ENCODE results near the gene C10orf90.

C10orf90 gene

DNA sequence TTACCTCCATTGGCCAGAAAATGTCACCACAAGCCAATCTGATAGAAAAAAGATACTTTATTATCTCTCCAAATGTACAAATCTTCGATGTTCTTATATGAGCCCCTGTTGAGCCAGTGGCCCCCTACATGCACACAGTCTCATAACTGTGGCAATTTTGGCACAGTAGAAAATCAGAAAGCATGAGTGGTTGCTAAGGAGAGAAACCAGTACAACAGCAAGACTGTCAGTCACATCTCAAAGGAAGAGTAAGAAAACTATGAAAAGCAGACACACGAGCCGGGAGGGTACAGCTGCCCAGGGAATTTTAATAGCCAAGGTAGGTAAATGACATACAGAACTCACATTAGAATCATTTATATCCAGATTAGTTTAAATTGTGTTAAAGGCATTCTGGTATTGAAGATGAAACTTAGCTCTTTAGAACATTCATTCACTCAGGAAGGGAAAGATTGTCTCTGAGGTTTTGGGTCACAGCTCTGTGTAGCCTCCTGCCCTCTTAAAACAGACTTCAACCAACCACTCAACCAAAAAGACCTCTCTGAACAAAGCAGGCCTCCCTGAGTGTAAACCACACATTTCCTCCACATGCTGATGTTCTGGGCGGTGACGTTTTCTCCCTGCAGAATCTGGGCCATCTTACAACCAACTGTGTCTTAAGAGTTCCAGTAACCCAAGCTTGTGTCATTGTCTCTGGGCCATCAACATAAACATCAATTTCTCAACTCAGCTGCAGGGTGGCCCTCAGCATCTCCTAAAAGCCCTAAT lies 201.4 kb downstream of the C10orf90 start:
- H3K27ac ChIP-seq (replicated peaks; ENCODE audit: low read length) = no peak overlapping the region
- no peak for DNase-seq (ENCODE audit: low spot score)
- H4K91ac ChIP-seq (ENCODE audit: low read depth, low read length, poor library complexity) = no peak overlapping the region
- H3K4me1 ChIP-seq (ENCODE audit: control insufficient read depth in 2 of 2, insufficient read depth in 1 of 2, low read depth in 1 of 2, low read length in 2 of 2) = peaks cover 0 to 3% of the 10 kb centered on the region in 2 donors
- no peak overlapping the region for H3K14ac ChIP-seq (ENCODE audit: low read length)
- no peak overlapping the region for H2BK12ac ChIP-seq (ENCODE audit: low read length)
- no CpG with 5 or more reads among the region's 5 CpGs for WGBS, 2 donors (ENCODE audit: extremely low coverage in 2 of 2, insufficient read length in 2 of 2, insufficient replicate concordance in 1 of 2)
- no peaks in the 10 kb centered on the region for H3K36me3 ChIP-seq (replicated peaks in 1 of 2; ENCODE audit: control insufficient read depth in 2 of 2, insufficient read depth in 2 of 2, low read length in 2 of 2)
- H3K9me3 ChIP-seq (replicated peaks in 1 of 2; ENCODE audit: control insufficient read depth in 2 of 2, insufficient read depth in 1 of 2, low read depth in 1 of 2, low read length in 2 of 2) = peaks cover 0 to 3% of the 10 kb centered on the region in 2 donors
- H3K27me3 ChIP-seq (ENCODE audit: control insufficient read depth in 3 of 3, insufficient read depth in 3 of 3, low read depth in 1 of 3, low read length in 3 of 3) = no peaks in the 10 kb centered on the region
- H2AK5ac ChIP-seq (ENCODE audit: low read depth, low read length) = no peak overlapping the region
- H2BK15ac ChIP-seq (ENCODE audit: low read length) = no peak overlapping the region
- no peaks in the 10 kb centered on the region for H3K79me1 ChIP-seq (ENCODE audit: low read depth, low read length)
- H2BK5ac ChIP-seq (ENCODE audit: low read length) = no peak overlapping the region
- H3K9ac ChIP-seq (ENCODE audit: low read depth, low read length, poor library complexity) = no peak overlapping the region
- H4K8ac ChIP-seq (ENCODE audit: low read depth, low read length) = no peak overlapping the region
- H3K4me3 ChIP-seq (ENCODE audit: low read length in 2 of 2) = no peak overlapping the region
- H3K23ac ChIP-seq (ENCODE audit: low read depth, low read length, poor library complexity) = no peak overlapping the region
- no peak overlapping the region for H3K4me2 ChIP-seq (ENCODE audit: insufficient read depth, low read length, poor library complexity, severe bottlenecking)
- H3K4ac ChIP-seq (ENCODE audit: low read length) = no peak overlapping the region
- no peak overlapping the region for H2BK120ac ChIP-seq (ENCODE audit: low read depth, low read length)
- no peak overlapping the region for H2AFZ ChIP-seq (ENCODE audit: low read length)
- no peak overlapping the region for H3K18ac ChIP-seq (ENCODE audit: low read length)

DNA sequence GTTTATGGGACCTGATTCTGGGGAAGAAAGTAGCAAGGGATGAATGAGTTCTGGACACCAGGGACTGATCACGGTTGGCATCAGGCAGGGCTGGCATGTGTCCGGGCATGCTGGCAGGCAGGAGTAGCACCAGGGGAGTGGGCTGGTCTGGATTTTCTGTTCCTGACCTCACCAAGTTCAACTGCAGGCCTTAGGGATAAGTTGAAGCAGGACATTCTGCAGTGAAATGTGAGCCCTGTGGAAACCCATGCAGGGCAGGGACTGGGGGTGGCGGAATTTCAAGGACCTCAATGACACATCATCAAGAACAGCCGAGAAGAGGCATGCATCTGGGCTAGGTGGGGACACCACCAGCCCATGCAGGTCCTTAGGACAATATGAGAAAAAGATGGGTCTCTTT lies 202.0 kb downstream of the C10orf90 start:
- Histone ChIP-seq H3K36me3 (replicated peaks in 1 of 2; ENCODE audit: control insufficient read depth in 2 of 2, insufficient read depth in 2 of 2, low read length in 2 of 2) (no peaks in the 10 kb centered on the region), H3K9ac (ENCODE audit: low read depth, low read length, poor library complexity) (no peak overlapping the region), H3K79me1 (ENCODE audit: low read depth, low read length) (no peaks in the 10 kb centered on the region), H3K27ac (replicated peaks; ENCODE audit: low read length) (no peak overlapping the region), H3K27me3 (ENCODE audit: control insufficient read depth in 3 of 3, insufficient read depth in 3 of 3, low read depth in 1 of 3, low read length in 3 of 3) (no peaks in the 10 kb centered on the region), H3K9me3 (replicated peaks in 1 of 2; ENCODE audit: control insufficient read depth in 2 of 2, insufficient read depth in 1 of 2, low read depth in 1 of 2, low read length in 2 of 2) (no peaks in the 10 kb centered on the region), H3K18ac (ENCODE audit: low read length) (no peak overlapping the region), H3K4me1 (ENCODE audit: control insufficient read depth in 2 of 2, insufficient read depth in 1 of 2, low read depth in 1 of 2, low read length in 2 of 2) (peaks cover 0 to 3% of the 10 kb centered on the region in 2 donors), H2AFZ (ENCODE audit: low read length) (no peak overlapping the region), H2BK120ac (ENCODE audit: low read depth, low read length) (no peak overlapping the region), H3K4me2 (ENCODE audit: insufficient read depth, low read length, poor library complexity, severe bottlenecking) (no peak overlapping the region), H2AK5ac (ENCODE audit: low read depth, low read length) (no peak overlapping the region), H2BK15ac (ENCODE audit: low read length) (no peak overlapping the region), H4K91ac (ENCODE audit: low read depth, low read length, poor library complexity) (no peak overlapping the region), H3K14ac (ENCODE audit: low read length) (no peak overlapping the region), H3K23ac (ENCODE audit: low read depth, low read length, poor library complexity) (no peak overlapping the region), H4K8ac (ENCODE audit: low read depth, low read length) (no peak overlapping the region), H2BK5ac (ENCODE audit: low read length) (no peak overlapping the region), H2BK12ac (ENCODE audit: low read length) (no peak overlapping the region), H3K4me3 (ENCODE audit: low read length in 2 of 2) (no peak overlapping the region), H3K4ac (ENCODE audit: low read length) (no peak overlapping the region)
- no CpG with 5 or more reads among the region's 4 CpGs for WGBS, 2 donors (ENCODE audit: extremely low coverage in 2 of 2, insufficient read length in 2 of 2, insufficient replicate concordance in 1 of 2)
- no peak for DNase-seq (ENCODE audit: low spot score)

DNA sequence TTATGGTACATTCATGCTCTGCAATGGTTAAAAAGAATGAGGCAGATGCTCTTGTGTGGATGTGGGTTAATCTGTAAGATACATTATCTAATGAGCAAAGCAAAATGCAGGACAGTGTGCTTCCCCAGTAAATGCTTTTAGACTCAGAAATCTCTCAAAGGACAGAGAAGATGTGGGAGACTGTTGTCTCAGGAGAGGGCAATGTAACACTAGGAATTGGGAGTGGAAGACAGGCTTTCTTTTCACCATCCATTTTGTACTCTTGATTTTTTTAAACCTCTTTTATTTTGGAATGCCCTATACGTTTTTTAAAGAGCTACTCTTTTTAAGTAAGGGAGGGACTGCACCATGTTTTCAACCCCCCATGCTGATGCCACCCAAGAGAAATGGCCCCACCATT lies 204.7 kb downstream of the C10orf90 start:
- no peaks in the 10 kb centered on the region for H3K9me3 ChIP-seq (replicated peaks in 1 of 2; ENCODE audit: control insufficient read depth in 2 of 2, insufficient read depth in 1 of 2, low read depth in 1 of 2, low read length in 2 of 2)
- no peak overlapping the region for H3K4me3 ChIP-seq (ENCODE audit: low read length in 2 of 2)
- no peaks in the 10 kb centered on the region for H3K27me3 ChIP-seq (ENCODE audit: control insufficient read depth in 3 of 3, insufficient read depth in 3 of 3, low read depth in 1 of 3, low read length in 3 of 3)
- no peak overlapping the region for H2BK15ac ChIP-seq (ENCODE audit: low read length)
- H2AK5ac ChIP-seq (ENCODE audit: low read depth, low read length) = no peak overlapping the region
- H3K4me1 ChIP-seq (ENCODE audit: control insufficient read depth in 2 of 2, insufficient read depth in 1 of 2, low read depth in 1 of 2, low read length in 2 of 2) = peaks cover 0 to 3% of the 10 kb centered on the region in 2 donors
- H2BK12ac ChIP-seq (ENCODE audit: low read length) = no peak overlapping the region
- H4K91ac ChIP-seq (ENCODE audit: low read depth, low read length, poor library complexity) = no peak overlapping the region
- DNase-seq (ENCODE audit: low spot score) = no peak
- H3K9ac ChIP-seq (ENCODE audit: low read depth, low read length, poor library complexity) = no peak overlapping the region
- no peaks in the 10 kb centered on the region for H3K79me1 ChIP-seq (ENCODE audit: low read depth, low read length)
- H3K18ac ChIP-seq (ENCODE audit: low read length) = no peak overlapping the region
- no peak overlapping the region for H3K4ac ChIP-seq (ENCODE audit: low read length)
- no peak overlapping the region for H2AFZ ChIP-seq (ENCODE audit: low read length)
- WGBS, 2 donors (ENCODE audit: extremely low coverage in 2 of 2, insufficient read length in 2 of 2, insufficient replicate concordance in 1 of 2) = no CpG with 5 or more reads among the region's 1 CpG
- no peak overlapping the region for H4K8ac ChIP-seq (ENCODE audit: low read depth, low read length)
- H2BK5ac ChIP-seq (ENCODE audit: low read length) = no peak overlapping the region
- no peaks in the 10 kb centered on the region for H3K36me3 ChIP-seq (replicated peaks in 1 of 2; ENCODE audit: control insufficient read depth in 2 of 2, insufficient read depth in 2 of 2, low read length in 2 of 2)
- H2BK120ac ChIP-seq (ENCODE audit: low read depth, low read length) = no peak overlapping the region
- no peak overlapping the region for H3K14ac ChIP-seq (ENCODE audit: low read length)
- H3K4me2 ChIP-seq (ENCODE audit: insufficient read depth, low read length, poor library complexity, severe bottlenecking) = no peak overlapping the region
- H3K23ac ChIP-seq (ENCODE audit: low read depth, low read length, poor library complexity) = no peak overlapping the region
- no peak overlapping the region for H3K27ac ChIP-seq (replicated peaks; ENCODE audit: low read length)

DNA sequence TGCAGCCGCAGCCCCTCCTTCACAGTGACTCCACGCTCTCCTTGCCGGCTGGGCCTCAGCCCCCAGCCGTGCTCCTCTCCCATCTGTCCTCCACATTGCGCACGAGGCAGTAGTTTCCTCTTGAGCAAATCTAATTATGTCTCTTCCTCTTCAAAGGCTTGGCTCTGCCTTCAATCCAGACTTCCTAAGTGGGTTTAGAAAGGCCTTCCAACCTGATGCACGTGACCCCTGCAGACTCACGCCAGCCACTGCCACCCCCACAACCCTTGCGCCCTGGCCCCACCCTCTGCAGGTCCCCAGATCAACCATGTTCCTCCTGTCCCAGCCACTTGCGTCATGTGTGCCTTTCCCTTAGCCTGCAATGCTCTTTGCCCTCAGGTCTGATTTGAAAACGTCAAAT lies 207.2 kb downstream of the C10orf90 start:
- WGBS, 2 donors (ENCODE audit: extremely low coverage in 2 of 2, insufficient read length in 2 of 2, insufficient replicate concordance in 1 of 2) = no CpG with 5 or more reads among the region's 11 CpGs
- Histone ChIP-seq H3K4me3 (ENCODE audit: low read length in 2 of 2) (no peak overlapping the region), H3K4ac (ENCODE audit: low read length) (no peak overlapping the region), H3K9ac (ENCODE audit: low read depth, low read length, poor library complexity) (no peak overlapping the region), H4K91ac (ENCODE audit: low read depth, low read length, poor library complexity) (no peak overlapping the region), H2BK120ac (ENCODE audit: low read depth, low read length) (no peak overlapping the region), H3K4me1 (ENCODE audit: control insufficient read depth in 2 of 2, insufficient read depth in 1 of 2, low read depth in 1 of 2, low read length in 2 of 2) (no peaks in the 10 kb centered on the region), H3K79me1 (ENCODE audit: low read depth, low read length) (no peaks in the 10 kb centered on the region), H2AFZ (ENCODE audit: low read length) (no peak overlapping the region), H3K36me3 (replicated peaks in 1 of 2; ENCODE audit: control insufficient read depth in 2 of 2, insufficient read depth in 2 of 2, low read length in 2 of 2) (no peaks in the 10 kb centered on the region), H2BK5ac (ENCODE audit: low read length) (no peak overlapping the region), H2BK15ac (ENCODE audit: low read length) (no peak overlapping the region), H3K4me2 (ENCODE audit: insufficient read depth, low read length, poor library complexity, severe bottlenecking) (no peak overlapping the region), H3K23ac (ENCODE audit: low read depth, low read length, poor library complexity) (no peak overlapping the region), H3K18ac (ENCODE audit: low read length) (no peak overlapping the region), H4K8ac (ENCODE audit: low read depth, low read length) (no peak overlapping the region), H3K27me3 (ENCODE audit: control insufficient read depth in 3 of 3, insufficient read depth in 3 of 3, low read depth in 1 of 3, low read length in 3 of 3) (no peaks in the 10 kb centered on the region), H2AK5ac (ENCODE audit: low read depth, low read length) (no peak overlapping the region), H3K27ac (replicated peaks; ENCODE audit: low read length) (no peak overlapping the region), H3K14ac (ENCODE audit: low read length) (no peak overlapping the region), H2BK12ac (ENCODE audit: low read length) (no peak overlapping the region), H3K9me3 (replicated peaks in 1 of 2; ENCODE audit: control insufficient read depth in 2 of 2, insufficient read depth in 1 of 2, low read depth in 1 of 2, low read length in 2 of 2) (no peaks in the 10 kb centered on the region)
- no peak for DNase-seq (ENCODE audit: low spot score)
